ENCODE data around the gene CTNNA2.
A peak's percentile ranks its signal among the peaks of the same experiment; 100 is the strongest.

The CTNNA2 gene

DNA sequence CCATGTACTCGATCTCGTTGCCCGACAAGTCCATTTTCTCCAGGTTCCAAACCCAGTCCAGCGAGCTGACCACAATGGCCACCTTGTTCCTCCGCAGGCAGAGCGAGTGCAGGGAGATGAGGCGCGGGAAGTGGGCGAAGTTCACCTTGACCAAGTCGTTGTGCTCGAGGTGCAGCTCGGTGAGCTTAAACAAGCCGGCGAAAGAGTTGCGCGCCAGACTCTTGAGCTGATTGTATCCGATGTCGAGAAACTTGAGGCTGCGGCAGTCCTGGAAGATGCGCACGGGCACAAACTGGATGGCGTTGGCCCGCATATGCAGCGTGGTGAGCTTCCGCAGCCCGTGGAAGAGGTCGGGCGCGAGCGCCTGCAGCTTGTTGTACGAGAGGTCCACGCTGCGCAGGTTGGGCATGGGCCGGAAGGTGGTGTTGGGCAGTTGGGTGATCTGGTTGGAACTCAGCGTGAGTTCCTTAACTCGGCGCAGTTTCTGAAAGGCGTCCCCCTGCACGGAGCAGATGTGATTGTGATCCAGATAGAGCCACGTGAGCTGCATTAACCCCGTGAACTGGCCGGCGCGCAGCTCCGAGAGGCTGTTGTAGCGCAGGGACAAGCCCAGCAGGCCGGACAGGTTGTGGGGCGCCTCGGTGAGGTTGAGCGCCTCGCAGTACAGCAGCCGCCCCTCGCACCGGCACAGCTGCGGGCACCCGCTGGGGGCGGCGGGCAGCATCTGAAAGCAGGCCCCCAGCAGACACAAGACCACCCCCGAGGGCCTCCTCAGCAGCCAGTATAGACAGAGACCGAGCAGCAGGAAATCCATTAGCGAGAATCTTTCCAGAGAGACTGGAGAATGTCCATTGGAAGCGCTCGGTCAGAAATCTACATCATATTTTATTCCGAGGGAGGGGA lies 790.4 kb downstream of the CTNNA2 start:
- DNase-seq, result no peak

DNA sequence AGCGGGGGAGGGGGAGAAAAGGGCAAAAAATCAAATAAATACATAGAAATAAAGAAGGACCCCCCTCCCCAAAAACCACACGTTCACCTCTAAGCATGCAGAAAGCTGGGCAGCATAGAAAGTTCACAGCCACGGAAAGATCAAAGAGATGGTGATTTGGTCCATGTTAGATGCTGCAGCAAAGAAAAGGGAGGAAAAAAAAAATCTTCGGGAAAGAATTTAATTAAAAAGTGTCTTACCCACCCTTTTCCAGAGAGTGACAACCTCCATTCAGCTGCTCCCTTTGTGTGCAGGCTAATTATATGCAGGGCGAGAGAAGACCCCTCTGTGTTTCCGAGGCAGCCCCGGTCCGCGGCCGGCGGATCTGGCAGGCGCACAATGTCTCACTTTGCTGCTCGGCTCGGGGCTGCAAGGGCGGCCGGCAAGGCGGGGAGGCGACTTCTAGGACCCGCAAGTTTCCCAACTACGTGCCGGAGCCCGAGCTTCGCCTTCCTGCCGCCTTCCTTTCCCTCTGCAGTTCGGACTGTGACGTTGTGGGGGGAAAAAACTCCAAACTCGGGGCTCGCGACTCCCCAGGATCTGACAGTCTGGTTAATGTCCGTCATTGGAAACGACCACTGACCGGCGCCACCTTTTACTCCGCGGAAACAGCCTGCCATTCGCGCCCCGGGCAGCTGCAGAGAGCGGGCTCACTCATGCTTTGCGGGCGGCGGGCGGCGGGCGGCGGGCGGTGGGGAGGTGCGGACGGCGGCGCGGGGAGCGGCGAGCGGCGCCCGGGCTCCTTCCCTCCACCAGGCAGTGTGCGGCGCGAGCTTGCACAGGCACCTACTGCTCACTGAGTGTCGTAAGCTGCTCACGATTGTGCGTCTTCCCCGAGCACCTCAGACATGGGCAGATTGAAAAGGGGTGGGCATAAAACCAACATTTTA lies 791.3 kb downstream of the CTNNA2 start, which contains the start of gene LRRTM1:
TSS of gene LRRTM1 (minus strand) at position 844 of the 929 bp plus-strand sequence. CDS start 933 bp downstream, outside the sequence.
- no peak for DNase-seq

DNA sequence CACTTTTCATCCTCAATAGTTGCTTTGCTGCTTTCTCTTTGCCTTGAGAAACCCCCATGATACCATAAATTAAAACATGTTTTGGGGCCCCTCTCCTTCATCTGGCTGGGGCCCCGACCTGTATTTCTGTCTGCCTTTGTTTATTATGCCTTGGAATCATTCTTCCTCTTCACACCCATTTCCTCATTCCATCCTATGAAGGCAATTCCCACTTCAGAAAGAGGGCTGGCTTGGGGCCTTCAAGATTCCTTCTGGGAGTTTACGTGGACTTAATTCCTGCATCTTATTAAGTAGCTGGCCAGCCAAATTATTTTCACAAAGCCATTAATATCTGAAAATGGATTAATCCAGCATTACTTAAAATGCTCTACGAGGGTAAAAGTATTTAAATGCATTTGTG lies 798.5 kb downstream of the CTNNA2 start:
- DNase-seq, result no peak

DNA sequence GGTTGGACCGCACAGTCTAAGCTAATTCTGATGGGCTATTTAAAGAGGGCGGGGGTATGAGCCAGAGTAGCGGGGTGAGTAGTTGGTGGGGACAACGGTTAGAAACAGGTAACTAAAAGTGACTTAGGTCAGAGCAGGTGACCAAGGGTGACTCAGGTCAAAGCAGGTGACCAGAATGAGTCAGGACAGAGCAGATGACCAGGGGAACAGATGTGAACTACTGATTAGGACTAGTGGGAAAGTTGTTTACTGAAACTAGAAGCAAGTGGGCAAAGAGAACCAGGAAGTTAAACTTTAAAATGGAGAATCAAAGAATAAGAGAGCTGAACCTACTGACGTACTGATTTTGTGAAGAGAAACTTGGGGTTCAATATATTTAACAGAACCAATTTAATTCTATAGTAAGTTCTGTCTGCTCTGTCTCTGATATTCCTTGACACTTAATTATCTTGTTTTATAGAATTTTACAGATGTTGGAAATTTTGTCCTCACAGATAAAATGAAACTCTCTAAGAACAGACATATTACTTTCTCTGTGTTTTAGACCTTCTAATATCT lies 799.5 kb downstream of the CTNNA2 start:
- no peak for DNase-seq

DNA sequence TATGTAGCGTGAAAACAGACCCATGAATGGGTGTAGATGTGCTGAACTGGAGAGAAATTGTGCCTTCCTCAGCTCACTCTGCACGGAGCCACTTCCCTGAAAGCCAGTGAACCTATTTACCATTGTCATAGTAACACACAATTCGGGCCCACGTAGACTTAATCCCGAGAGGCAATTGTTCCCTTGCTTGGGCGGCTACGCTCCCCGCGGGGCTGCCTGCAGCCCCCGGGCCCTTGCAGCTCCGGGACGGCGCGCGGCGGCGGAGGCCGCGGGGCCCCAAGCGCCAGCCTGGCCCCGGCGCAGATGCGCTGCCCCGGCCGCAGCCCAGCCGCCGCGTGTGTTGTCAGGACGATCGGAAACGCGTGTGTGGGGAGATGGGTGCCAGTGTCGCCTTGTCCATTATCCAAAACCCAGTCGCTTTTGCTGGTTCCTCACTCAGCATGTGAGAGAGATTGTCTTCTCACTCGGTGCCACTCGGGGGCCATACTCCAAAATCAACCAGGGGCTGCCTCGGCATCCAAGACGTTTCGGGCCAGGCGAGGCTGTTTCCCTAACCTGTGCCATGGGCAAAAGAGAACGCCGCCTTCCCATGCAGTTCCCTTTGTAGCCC lies 809.6 kb downstream of the CTNNA2 start:
- DNase-seq, result no peak

DNA sequence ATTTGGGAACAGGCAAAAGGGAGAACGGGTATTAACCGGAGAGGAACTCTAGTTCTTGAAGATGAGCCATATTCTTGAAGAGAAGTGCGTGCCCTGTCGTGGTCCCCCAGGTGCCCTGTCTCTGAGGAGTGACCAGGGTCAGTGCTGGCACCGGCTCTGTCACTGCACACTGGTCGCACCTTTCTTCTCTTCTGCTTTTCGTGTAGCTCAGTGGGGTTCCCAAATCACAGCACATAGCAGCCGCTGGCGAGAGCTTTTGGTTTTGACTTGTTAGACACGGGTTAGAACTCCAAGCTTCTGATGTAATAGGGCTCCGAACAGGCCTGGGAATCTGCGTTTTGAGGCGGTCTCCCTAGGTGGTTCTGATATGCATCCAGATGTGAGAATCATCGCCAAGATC lies 810.1 kb downstream of the CTNNA2 start:
- no peak for DNase-seq

DNA sequence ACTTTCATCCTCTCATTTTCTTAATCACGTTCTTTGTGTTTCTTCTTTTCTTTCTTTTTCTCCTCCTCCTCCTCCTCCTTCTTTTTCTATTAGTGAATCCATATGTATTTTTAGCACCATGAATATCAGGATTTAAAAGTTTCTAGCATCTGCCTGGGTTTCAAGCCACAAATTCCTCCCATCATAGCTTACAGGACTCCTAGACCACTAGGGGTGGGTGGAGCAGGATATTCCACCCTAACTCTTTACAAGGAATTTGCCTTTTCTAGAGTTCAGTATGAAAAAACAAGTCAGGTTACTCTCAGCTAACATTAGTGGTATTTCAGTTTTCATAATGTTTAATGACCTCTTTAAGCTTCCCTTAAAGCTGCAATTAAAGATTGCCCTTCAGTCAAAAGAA lies 810.8 kb downstream of the CTNNA2 start:
- DNase-seq, result no peak

DNA sequence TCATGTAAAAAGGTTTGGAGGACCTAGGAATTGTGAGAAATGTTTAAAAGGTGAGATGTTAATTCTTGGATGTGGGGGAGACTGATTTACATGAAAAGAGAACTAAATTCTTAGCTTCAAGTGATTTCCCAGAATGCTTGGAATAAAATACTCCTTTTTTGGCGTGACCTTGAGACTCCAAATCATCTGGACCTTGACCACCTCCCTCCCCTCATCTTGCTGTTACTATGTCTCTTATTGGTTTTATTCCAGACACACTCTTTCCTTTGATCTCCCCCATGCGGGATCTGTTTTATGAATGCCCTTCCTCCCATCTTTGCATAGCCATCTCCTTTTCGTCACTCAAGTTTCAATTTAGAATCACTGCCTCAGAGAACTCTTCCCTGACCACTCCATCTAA lies 811.7 kb downstream of the CTNNA2 start:
- DNase-seq, result no peak

DNA sequence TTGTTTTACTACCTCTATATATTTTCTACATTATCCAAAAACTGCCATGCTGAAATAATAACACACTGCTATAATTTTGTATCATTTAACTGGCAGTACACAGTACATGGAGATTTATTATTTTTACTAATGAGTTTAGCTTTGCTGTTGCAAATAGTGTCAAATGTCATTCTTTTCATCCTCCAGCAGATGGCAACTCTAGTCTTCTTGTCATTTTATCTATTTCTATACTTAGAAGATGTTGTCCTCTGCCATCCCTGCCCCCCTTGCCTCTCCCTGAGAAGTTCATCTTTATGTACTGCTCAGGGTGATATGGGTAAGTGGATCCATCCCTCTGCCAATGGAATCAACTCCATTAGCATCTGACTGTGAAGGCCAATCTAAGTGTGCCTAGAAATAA lies 813.4 kb downstream of the CTNNA2 start:
- peak; percentile 11 to 18 for DNase-seq

DNA sequence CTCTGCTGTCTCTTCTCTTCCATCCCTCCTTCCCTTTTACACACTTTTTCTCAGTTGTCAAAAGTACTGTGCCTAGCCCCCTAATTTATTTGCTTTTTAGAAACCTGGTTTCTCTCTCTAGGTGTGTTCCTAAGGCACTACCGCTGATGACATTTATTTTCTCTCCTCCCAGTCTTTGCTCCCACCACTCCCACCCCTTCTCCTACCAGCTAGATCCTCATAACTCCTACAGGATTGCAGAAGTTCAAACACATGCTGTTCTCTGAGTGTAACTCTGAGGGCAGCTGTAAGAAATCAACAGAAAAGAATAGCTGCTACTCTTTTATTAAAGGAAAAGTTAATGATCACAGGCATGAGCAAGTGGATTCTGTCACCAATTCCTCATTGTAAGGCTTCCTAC lies 814.0 kb downstream of the CTNNA2 start:
- DNase-seq, result no peak

DNA sequence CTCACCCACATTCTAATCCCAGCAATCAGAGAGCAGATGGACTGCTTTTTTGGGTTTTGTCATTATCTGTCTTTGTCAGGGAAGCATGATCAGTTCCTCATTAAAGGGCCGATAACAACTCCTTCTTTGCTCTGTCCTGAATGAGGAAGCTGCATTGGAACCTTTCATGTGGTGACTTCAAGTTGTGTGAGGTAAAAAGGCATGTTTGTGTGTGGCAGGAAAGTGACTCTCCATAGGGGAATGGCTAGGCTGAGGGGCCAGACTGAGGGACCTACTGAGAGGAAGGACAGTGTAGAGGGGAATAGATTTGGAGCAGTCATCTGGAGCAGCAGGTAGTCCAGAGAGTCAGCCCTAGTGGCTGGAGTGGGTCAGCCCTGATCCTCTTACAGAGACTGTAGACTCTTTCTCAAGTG lies 815.3 kb downstream of the CTNNA2 start:
- DNase-seq, result no peak

DNA sequence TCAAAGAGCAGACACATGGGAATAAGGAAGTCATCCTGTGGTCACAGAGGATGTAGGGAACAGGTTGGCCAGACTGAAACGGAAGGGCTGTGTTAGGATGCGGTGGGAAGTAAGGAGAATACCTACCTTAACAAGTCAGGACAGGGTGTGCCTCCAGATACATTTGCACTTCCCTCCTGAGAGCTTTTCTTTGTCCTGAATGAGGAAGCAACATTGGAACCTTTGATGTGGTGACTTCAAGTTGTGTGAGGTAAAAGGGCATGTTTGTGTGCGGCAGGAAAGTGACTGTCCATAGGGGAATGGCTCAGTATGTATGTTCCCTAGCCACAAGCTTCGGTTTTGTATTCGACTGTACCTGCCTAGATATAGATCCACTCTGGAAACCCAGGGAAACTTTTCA lies 816.6 kb downstream of the CTNNA2 start:
- no peak for DNase-seq

DNA sequence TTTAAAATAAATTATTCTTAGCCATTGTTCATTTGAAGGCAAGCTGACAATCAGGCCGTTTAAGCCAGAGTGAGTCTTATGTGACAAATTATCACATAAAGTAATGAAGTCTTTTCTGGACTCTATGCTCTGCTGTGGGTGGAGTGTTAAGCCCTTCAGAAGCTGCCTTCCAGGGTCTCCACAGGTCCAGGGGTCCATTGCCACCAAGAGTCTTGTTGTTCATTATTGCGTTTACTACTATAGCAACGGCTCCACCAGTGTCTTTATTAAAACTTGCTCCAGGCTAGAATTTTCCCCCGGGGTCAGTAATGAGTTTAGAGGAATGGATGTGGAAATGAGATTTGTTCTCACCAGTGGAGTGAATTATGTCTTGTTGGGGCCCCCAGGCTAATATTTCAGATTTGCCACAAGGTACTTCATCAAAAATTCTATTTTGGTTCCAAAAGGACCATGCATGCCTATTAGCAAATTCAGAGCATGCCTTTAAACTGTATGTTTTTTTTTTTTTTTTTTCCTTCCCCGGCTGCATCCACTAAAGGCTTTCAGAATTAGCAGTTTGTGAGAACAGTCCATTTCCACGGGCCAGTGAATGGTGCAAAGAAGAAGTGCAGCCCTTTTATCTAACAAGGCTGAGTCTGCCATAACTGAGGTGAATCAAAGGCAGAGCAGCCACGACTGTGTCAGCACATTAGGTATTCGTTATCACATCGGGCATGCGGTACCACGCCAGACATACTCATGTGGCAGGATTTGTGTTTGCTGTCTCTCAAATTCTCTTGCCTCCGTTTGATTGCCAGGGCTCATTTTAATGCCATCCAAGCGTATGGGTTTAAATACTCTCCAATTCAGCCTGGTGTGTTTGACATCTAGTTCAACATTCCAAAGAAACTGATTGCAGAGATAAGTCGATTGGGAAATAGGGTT lies 817.9 kb downstream of the CTNNA2 start:
- no peak for DNase-seq

DNA sequence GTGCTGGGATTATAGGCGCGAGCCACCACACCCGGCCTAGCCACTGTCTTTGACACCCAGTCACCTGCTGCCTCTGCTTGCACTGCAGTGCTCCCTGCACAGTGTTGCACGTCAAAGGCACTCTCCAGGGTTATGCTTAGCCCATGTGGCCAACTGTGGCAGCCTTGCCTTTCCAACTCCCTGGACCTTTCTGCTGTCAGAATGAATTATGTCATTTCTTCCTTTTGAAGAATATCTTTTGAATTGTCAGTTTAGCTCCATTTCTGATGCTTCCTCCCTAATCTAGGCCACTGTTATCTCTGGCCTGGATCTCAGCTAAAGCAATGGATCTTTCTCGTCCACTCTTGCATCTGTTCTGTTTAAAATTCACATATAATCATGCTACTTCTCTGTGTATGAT lies 821.0 kb downstream of the CTNNA2 start:
- DNase-seq, result no peak

DNA sequence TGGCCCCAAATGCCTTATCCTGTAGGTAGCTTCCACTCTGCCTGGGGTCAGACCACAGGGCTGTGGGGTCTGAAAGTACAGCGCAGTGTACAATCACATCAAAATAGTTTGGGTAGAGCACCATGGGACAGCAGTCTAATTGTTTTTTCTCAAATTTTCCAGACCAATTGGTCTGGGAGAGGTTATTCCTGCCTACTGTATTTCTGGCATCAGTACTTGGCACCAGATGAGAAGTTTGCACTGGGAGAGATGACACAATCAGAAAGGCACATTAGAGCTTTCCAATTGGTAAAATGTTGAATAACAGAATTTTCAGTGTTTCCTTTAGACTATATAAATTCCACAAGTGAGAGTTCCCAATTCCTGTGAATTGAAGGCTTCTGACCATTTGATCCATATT lies 822.6 kb downstream of the CTNNA2 start:
- DNase-seq, result no peak

DNA sequence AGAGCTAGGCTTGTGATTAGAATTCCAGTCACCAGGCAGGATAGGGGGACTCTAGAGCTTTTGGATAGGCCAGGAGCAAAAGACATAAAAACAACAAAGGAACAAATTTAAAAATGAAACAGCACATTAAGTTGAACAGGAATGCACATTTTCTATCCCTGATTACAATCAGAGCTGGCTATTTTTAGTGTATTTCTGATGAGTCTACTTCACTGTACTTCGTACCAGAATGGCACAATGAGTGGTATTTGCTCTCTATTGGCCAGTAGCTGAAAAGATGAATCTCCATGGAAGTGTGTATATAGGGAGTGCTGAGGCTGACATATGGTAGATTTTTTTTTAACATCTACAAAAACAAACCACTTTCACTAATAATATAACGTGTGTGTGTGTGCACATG lies 825.9 kb downstream of the CTNNA2 start:
- no peak for DNase-seq

DNA sequence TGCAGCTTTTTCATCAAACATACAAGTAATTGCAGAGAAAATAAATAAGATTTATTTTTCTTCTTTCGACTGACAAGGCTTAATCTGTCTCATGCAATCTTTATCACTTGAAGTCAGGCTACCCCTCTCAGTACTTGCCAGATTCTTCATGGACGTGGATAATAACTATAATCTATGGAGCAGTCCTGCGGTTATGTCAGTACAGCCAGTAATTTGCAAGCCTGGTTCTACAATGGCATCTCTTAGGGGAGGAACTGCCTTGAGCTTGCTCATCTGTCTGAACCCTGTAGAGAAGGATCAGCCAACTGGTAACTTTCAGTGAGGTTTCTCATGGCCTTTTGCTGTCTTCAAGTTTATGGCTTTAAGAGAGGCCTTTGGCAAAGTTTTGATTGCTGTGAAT lies 827.2 kb downstream of the CTNNA2 start:
- no peak for DNase-seq

DNA sequence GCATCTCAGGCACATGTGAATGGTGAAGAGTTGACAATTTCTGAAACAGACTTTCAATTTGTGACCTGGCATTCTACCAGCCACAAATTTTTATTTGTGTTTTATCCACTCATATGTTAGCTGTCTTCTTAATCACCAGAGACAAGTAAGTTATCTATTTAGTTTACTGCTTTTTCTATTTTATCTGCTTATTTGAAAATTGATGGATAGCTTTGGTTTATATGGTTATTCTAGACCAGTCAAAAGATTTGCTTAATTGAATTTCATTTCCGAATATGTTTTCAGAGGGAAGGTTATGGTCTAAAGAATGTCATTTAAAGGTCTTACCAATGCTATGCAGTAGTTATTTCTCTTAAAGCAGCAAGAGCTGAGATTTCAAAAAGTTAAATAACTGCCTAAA lies 835.2 kb downstream of the CTNNA2 start:
- DNase-seq, result no peak

DNA sequence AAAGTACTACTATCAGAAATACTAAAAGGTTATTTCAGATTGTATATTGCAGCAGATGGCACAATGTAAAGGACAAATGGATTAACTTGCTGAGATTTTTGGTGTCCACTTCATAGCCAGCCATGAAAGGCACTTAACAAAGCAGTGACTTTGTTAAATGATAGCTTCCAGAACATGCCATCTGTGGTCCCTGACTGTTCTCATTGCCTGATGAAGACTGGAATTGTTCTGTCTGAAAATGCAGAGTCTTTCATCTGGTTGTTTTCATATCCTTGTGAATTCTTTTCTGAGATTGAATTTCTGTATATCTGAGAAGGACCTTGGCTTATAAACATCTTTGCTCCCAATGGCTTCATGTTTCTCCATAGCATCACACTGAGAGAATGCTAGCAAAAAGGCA lies 836.1 kb downstream of the CTNNA2 start:
- DNase-seq, result no peak

DNA sequence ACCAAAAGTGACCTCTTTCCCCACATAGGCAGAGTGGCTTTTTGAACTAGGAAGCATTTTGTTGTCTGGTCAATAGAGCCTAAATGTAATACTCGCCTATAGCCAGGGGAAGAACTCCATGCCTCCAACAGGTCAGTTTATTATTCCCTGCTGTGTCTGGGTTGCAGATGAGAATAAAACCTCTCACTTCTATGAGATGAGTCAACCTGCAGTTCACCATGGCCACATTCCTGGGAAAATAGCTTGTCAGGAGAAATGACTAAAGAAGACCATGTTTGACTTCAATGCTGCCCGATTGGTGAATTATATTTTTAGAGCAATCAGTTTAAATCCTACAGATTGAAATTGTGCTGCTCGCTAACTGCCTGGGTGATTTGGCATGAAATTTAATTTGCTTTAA lies 838.4 kb downstream of the CTNNA2 start:
- DNase-seq, result no peak

DNA sequence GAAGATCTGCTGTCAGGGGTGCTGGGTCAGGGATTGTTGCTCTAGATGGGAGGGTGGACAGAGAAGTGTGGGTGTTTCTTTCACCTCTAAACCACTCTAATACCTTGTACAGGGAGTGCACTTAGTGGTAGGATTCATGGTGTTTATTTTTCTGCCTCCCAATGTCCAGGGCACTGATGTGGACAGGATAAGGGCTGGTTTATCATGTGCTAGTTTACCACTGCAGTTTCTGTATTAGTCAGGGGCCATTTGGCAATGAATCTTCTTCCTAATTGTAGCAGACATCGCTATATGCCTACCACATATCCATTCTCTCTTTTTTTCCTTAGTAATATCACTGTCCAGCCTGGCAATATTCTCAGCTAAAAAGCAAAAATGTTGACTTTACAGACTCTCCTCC lies 842.0 kb downstream of the CTNNA2 start:
- no peak for DNase-seq

DNA sequence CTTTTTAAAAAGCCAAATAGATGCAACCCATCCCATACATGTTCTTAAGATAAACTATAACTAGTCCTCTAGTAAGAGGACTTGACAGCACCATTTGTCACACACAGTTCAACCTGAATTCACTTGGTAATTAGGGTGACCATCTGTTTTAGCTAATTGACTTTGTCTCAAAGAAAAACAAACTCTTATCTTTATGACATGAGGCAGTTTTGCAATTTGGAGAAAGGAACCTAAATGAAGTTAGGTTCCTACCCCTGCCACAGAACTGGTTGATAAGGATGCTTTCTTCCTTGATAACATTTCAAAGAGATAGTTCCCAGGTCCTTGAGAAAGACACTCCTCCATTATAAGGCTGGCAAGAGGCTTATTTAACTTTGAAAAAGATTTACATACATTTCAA lies 849.1 kb downstream of the CTNNA2 start:
- no peak for DNase-seq
